ENCODE results near the gene CASKIN1. TPM values are rescaled to one million over a fixed set of nuclear protein-coding genes. Genes with fewer than 3 reads are reported as not detected.

The CASKIN1 gene
- total and polyA plus RNA-seq, 4 donors, result under 0.01 to 0.17 (median 0.09) TPM; not detected in 1

GRCh38 chr16:2157480-2158261 lies 38.7 kb downstream of the CASKIN1 start:
- TF ChIP-seq ZBTB33 (IDR thresholded peaks at IDR 0.05) (no peak), TAF1 (conservative IDR thresholded peaks at IDR 0.05) (no peak), ATF3 (IDR thresholded peaks at IDR 0.05) (no peak), YY1 (IDR thresholded peaks at IDR 0.05) (peak; percentile 82), JUND (IDR thresholded peaks at IDR 0.05) (peak; percentile 58 to 80), CTCF (IDR thresholded peaks at IDR 0.05; ENCODE audit: low read depth, low read length, missing input control) (no peak), HNF4A (conservative IDR thresholded peaks at IDR 0.05) (peak; percentile 99), RXRA (IDR thresholded peaks at IDR 0.05) (peak; percentile 98 to 99), HNF4G (IDR thresholded peaks at IDR 0.05) (peak; percentile 95), EGR1 (IDR thresholded peaks at IDR 0.05; ENCODE audit: low read depth in 2 of 2) (peak in 1 of 2 donors; percentile 55), MAX (IDR thresholded peaks at IDR 0.05) (peak; percentile 90), SP1 (IDR thresholded peaks at IDR 0.05) (peak; percentile 97), FOXA2 (IDR thresholded peaks at IDR 0.05) (peak; percentile 63), REST (IDR thresholded peaks at IDR 0.05) (peak; percentile 74), FOXA1 (IDR thresholded peaks at IDR 0.05) (peak; percentile 43), GABPA (IDR thresholded peaks at IDR 0.05 in 1 of 2, conservative IDR thresholded peaks at IDR 0.05 in 1 of 2) (peak in 1 of 2 donors; percentile 72), NR2F2 (IDR thresholded peaks at IDR 0.05) (peak; percentile 88), RAD21 (IDR thresholded peaks at IDR 0.05) (no peak)
- Histone ChIP-seq H3K27ac (ENCODE audit: low read depth in 1 of 2, low read length in 2 of 2) (peak overlapping the region; percentile 59 to 82), H3K4me3 (ENCODE audit: low read depth in 1 of 3, low read length in 3 of 3) (peak overlapping the region; percentile 41 to 89 (median 78))

More at GRCh38 chr16:2157480-2158261, 38.7 kb downstream of the CASKIN1 start:
- peak; percentile 54 for DNase-seq (ENCODE audit: low spot score)
- no peaks in the 10 kb centered on the region for H3K9me3 ChIP-seq (ENCODE audit: control insufficient read depth in 4 of 4, low read length in 3 of 4)
- no peaks in the 10 kb centered on the region for H3K36me3 ChIP-seq (ENCODE audit: control insufficient read depth in 4 of 4, insufficient read depth in 3 of 4, low read depth in 1 of 4, low read length in 3 of 4)
- 29% methylated on average over 27 of the region's 27 CpGs for WGBS
- H3K27me3 ChIP-seq (ENCODE audit: control insufficient read depth in 4 of 4, insufficient read depth in 4 of 4, low read length in 3 of 4), result no peaks in the 10 kb centered on the region
- H3K9ac ChIP-seq (ENCODE audit: low read depth in 1 of 2, low read length in 2 of 2), result peak overlapping the region in 1 of 2 donors; percentile 30
- peaks cover 34 to 87% (median 64%) of the 10 kb centered on the region in 4 donors for H3K4me1 ChIP-seq (ENCODE audit: control insufficient read depth in 4 of 4, insufficient read depth in 4 of 4, low read length in 3 of 4)
